NB4 (cell line): ENCODE measurements around the gene ZNF444.
A peak's percentile ranks its signal among the peaks of the same experiment; 100 is the strongest.

Source experiments
- DNase-seq: peaks from one replicate; pipeline ENCODE4 v3.0.0; 2010; ENCODE audit warnings: low read depth
- H3K4me3 ChIP-seq: one replicate; pipeline ENCODE4 v1.5.1; 2011; ENCODE audit warnings: mild to moderate bottlenecking, low read depth, low read length, moderate library complexity
- CTCF ChIP-seq: IDR thresholded peaks from one replicate; pipeline ENCODE4 v1.5.1; 2012; ENCODE audit warnings: low read depth, low read length
- MAX ChIP-seq: IDR thresholded peaks from 2 replicates; pipeline ENCODE4 v1.6.1; 2011; ENCODE audit warnings: low read depth, low read length
- MYC ChIP-seq: IDR thresholded peaks from 2 replicates; pipeline ENCODE4 v1.6.1; 2011; ENCODE audit warnings: low read depth, low read length
- POLR2A ChIP-seq: IDR thresholded peaks from 2 replicates; pipeline ENCODE4 v1.6.1; 2011; ENCODE audit warnings: mild to moderate bottlenecking; ENCODE audit not compliant: insufficient read length; ENCODE audit errors: extremely low read depth

Gene ZNF444

GRCh38 chr19:56149656-56150038 is 8.6 kb downstream of the ZNF444 start:
- no peak for TF ChIP-seq MYC
- TF ChIP-seq CTCF, result no peak
- TF ChIP-seq MAX, result no peak
- no peak for TF ChIP-seq POLR2A

GRCh38 chr19:56150358-56150757 is 9.3 kb downstream of the ZNF444 start:
- no peak overlapping the region for H3K4me3 ChIP-seq
- no peak for TF ChIP-seq POLR2A
- no peak for TF ChIP-seq MYC
- TF ChIP-seq MAX, result no peak
- no peak for TF ChIP-seq CTCF
- no peak for DNase-seq

More at GRCh38 chr19:56149656-56150038, 8.6 kb downstream of the ZNF444 start:
- DNase-seq, result no peak
- H3K4me3 ChIP-seq, result no peak overlapping the region

- no peak overlapping the region for H3K4me3 ChIP-seq
- no peak for DNase-seq
- TF ChIP-seq POLR2A, result no peak
- TF ChIP-seq MYC, result no peak
- no peak for TF ChIP-seq MAX
Measured at GRCh38 chr19:56152644-56153043, 11.6 kb downstream of the ZNF444 start.

- TF ChIP-seq MYC (no peak), MAX (no peak), CTCF (no peak), POLR2A (no peak)
- no peak overlapping the region for H3K4me3 ChIP-seq
- DNase-seq, result no peak
Measured at GRCh38 chr19:56153507-56153906, 12.4 kb downstream of the ZNF444 start.

- peak; percentile 15 for DNase-seq
Measured at GRCh38 chr19:56155124-56155687, 14.1 kb downstream of the ZNF444 start.

More at GRCh38 chr19:56155124-56155687, 14.1 kb downstream of the ZNF444 start:
- TF ChIP-seq MAX, result no peak
- TF ChIP-seq CTCF, result peak; percentile 24
- no peak overlapping the region for H3K4me3 ChIP-seq
